Measurements from ENCODE around the gene RANBP3.

RANBP3 gene

DNA sequence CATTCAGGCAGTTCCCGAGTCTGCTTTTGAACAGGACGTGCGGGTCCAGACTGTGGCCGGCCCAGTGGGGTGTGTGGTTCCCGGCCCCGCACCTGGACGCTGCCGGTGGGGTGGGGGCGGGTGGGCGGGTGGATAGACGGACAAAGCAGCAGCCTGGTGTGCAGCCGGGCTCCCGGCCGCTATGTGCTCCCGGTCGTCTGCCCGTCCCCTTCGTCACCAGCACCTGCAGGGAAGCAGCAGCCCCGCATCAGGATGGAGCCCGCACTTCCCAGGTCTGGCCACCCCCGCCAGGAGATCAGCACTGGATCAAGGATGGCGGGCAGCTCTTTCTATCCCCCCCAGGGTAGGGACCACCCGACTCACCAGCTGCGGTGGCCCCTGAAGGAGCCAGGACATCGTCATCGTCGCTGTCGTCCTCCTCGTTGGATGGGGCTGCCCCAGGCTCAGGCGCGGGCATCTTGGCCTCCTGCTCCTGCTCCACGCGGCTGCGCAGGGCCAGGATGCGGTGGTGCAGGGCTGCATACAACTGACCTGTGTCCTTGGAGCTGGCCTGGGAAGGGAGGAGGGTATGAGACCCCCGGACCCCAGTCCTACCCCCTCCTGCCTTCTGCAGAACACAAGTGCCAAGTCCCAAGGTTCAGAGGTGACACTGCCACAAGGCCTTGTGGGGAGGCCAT is 60.4 kb downstream of the RANBP3 start:
- no peak overlapping the region for H3K4me2 ChIP-seq (ENCODE audit: insufficient read depth, low read length)
- ATAC-seq (ENCODE audit: insufficient read depth, low read depth), result no peak
- H3K4me3 ChIP-seq (ENCODE audit: low read depth in 1 of 2, low read length in 2 of 2), result no peak overlapping the region
- H3K4me1 ChIP-seq (ENCODE audit: insufficient read depth, low read length), result no peaks in the 10 kb centered on the region
- no peaks in the 10 kb centered on the region for H3K79me2 ChIP-seq (ENCODE audit: insufficient read depth, low read length)
- DNase-seq, result no peak
- no peak overlapping the region for H2AFZ ChIP-seq (ENCODE audit: low read depth, low read length)
- H3K9ac ChIP-seq (ENCODE audit: low read depth, low read length), result no peak overlapping the region
- H3K27ac ChIP-seq (ENCODE audit: low read length), result no peak overlapping the region
- H3K27me3 ChIP-seq (ENCODE audit: insufficient read depth, low read length, poor library complexity), result no peaks in the 10 kb centered on the region
- H4K20me1 ChIP-seq (ENCODE audit: insufficient read depth, low read length), result peaks cover 25% of the 10 kb centered on the region; the same call in 1 of the 2 replicates
- TF ChIP-seq, protein P1, sequence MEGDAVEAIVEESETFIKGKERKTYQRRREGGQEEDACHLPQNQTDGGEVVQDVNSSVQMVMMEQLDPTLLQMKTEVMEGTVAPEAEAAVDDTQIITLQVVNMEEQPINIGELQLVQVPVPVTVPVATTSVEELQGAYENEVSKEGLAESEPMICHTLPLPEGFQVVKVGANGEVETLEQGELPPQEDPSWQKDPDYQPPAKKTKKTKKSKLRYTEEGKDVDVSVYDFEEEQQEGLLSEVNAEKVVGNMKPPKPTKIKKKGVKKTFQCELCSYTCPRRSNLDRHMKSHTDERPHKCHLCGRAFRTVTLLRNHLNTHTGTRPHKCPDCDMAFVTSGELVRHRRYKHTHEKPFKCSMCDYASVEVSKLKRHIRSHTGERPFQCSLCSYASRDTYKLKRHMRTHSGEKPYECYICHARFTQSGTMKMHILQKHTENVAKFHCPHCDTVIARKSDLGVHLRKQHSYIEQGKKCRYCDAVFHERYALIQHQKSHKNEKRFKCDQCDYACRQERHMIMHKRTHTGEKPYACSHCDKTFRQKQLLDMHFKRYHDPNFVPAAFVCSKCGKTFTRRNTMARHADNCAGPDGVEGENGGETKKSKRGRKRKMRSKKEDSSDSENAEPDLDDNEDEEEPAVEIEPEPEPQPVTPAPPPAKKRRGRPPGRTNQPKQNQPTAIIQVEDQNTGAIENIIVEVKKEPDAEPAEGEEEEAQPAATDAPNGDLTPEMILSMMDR (IDR thresholded peaks at IDR 0.05; ENCODE audit: borderline replicate concordance, extremely low read depth, low read length, poor library complexity, severe bottlenecking), result no peak
- TF ChIP-seq EZH2 (IDR thresholded peaks at IDR 0.05; ENCODE audit: borderline replicate concordance, low read depth, low read length, severe bottlenecking), result no peak
- H3K9me3 ChIP-seq (ENCODE audit: insufficient read depth, low read length, severe bottlenecking), result no peaks in the 10 kb centered on the region
- H3K36me3 ChIP-seq (ENCODE audit: insufficient read depth, low read length), result peaks cover 70% of the 10 kb centered on the region

DNA sequence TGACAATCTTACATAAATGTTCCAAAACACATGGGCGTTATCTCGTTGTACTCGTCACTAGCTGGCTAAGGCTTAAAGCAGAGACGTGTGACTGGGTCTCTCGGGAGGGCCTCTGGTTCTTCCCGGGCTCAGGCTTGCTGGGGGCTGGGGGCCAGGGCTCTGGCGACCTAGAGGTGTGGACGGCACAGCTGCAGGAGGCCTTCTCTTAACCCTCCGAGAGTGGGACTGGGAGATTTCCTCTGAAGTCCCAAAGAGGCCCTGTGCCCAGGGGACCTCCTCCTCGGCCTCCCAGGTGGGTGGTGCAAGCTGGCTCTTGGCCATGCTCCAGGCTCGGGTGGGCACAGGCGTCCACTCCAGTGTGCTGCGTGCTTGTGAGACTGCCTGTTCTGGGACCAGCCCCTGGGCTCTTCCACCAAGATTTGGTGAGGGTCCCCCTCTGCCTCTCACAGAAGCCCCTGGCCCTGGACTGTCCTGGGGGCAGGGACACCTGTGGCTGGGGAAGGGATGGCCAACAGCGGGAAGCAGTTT is 61.7 kb downstream of the RANBP3 start:
- no peak for ATAC-seq (ENCODE audit: insufficient read depth, low read depth)
- Histone ChIP-seq H3K27ac (ENCODE audit: low read length) (no peak overlapping the region), H3K27me3 (ENCODE audit: insufficient read depth, low read length, poor library complexity) (no peaks in the 10 kb centered on the region), H4K20me1 (ENCODE audit: insufficient read depth, low read length) (peaks cover 19% of the 10 kb centered on the region; the same call in 1 of the 2 replicates), H3K79me2 (ENCODE audit: insufficient read depth, low read length) (no peaks in the 10 kb centered on the region), H3K4me1 (ENCODE audit: insufficient read depth, low read length) (no peaks in the 10 kb centered on the region), H3K4me3 (ENCODE audit: low read depth in 1 of 2, low read length in 2 of 2) (no peak overlapping the region), H3K36me3 (ENCODE audit: insufficient read depth, low read length) (peaks cover 57% of the 10 kb centered on the region), H3K9me3 (ENCODE audit: insufficient read depth, low read length, severe bottlenecking) (no peaks in the 10 kb centered on the region), H3K4me2 (ENCODE audit: insufficient read depth, low read length) (no peak overlapping the region), H3K9ac (ENCODE audit: low read depth, low read length) (no peak overlapping the region), H2AFZ (ENCODE audit: low read depth, low read length) (no peak overlapping the region)
- TF ChIP-seq, protein P1 (IDR thresholded peaks at IDR 0.05; ENCODE audit: borderline replicate concordance, extremely low read depth, low read length, poor library complexity, severe bottlenecking), result no peak
- no peak for TF ChIP-seq EZH2 (IDR thresholded peaks at IDR 0.05; ENCODE audit: borderline replicate concordance, low read depth, low read length, severe bottlenecking)
- no peak for DNase-seq

DNA sequence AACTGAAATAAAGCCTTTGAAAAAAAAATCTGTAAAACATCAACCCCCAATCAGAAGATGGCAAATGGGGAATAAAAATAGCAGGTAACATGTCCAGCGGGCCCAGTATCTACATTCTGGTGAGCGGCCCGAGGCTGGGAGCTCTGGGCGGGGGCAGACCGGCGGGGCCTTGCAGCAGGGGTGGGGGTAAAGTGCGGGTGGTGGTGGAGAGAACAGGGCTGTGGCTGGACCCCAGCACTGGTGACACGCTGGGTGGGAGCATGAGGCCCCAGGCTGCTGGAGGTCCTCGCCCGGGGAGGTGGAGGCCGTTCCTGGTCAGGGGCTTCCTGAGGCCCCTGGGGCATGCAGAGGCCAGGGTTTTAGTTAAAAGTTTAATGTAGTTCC is 62.2 kb downstream of the RANBP3 start:
- H4K20me1 ChIP-seq (ENCODE audit: insufficient read depth, low read length), result peaks cover 18% of the 10 kb centered on the region; the same call in 1 of the 2 replicates
- TF ChIP-seq, protein P1 (IDR thresholded peaks at IDR 0.05; ENCODE audit: borderline replicate concordance, extremely low read depth, low read length, poor library complexity, severe bottlenecking), result no peak
- TF ChIP-seq EZH2 (IDR thresholded peaks at IDR 0.05; ENCODE audit: borderline replicate concordance, low read depth, low read length, severe bottlenecking), result no peak
- no peak overlapping the region for H3K4me2 ChIP-seq (ENCODE audit: insufficient read depth, low read length)

More for the DNA sequence above, 62.2 kb downstream of the RANBP3 start:
- no peaks in the 10 kb centered on the region for H3K9me3 ChIP-seq (ENCODE audit: insufficient read depth, low read length, severe bottlenecking)
- H3K9ac ChIP-seq (ENCODE audit: low read depth, low read length), result no peak overlapping the region
- H3K4me1 ChIP-seq (ENCODE audit: insufficient read depth, low read length), result no peaks in the 10 kb centered on the region
- no peak for ATAC-seq (ENCODE audit: insufficient read depth, low read depth)
- H3K36me3 ChIP-seq (ENCODE audit: insufficient read depth, low read length), result peaks cover 53% of the 10 kb centered on the region
- H3K4me3 ChIP-seq (ENCODE audit: low read depth in 1 of 2, low read length in 2 of 2), result no peak overlapping the region
- no peaks in the 10 kb centered on the region for H3K27me3 ChIP-seq (ENCODE audit: insufficient read depth, low read length, poor library complexity)
- no peak overlapping the region for H2AFZ ChIP-seq (ENCODE audit: low read depth, low read length)
- H3K79me2 ChIP-seq (ENCODE audit: insufficient read depth, low read length), result no peaks in the 10 kb centered on the region
- H3K27ac ChIP-seq (ENCODE audit: low read length), result no peak overlapping the region
- no peak for DNase-seq
